ENCODE measurements around the gene RAPGEF6. TPM values are rescaled to one million over a fixed set of nuclear protein-coding genes. Genes with fewer than 3 reads are reported as not detected.

RAPGEF6 gene
- polyA plus RNA-seq, 3 donors from 2014 or later, result 9.7 to 17.5 (median 14.5) TPM

DNA sequence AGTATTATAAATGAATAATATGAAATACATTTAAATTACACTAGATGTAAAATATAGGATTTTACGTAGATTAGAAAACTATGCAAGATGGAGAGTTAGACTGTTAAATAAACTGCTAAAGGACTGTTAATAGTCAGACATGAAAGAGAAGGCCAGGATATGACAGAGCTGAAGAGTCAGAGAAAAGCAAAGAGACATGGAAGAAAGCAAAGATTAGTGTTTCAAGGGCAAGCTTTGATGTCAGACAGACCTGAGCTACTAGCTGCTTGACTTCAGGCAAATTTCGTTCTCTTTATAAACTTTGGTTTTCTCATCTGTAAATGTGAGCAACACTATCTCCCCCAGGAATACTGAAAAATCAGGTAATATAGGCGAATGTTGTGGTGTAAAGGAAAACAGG is 161.3 kb downstream of the RAPGEF6 start:
- H3K4me3 Mint-ChIP-seq, result no peak overlapping the region
- peaks cover 11 to 25% (median 16%) of the 10 kb centered on the region in 3 donors for H3K36me3 Mint-ChIP-seq
- DNase-seq, result no peak
- H3K27me3 Mint-ChIP-seq (ENCODE audit: low read depth in 3 of 3), result peaks cover 0 to 1% (median 0%) of the 10 kb centered on the region in 3 donors
- peaks cover 0 to 9% of the 10 kb centered on the region in 2 donors for H3K4me1 Mint-ChIP-seq
- peak overlapping the region in 2 of 6 donors; percentile 3 to 57 for H3K27ac Mint-ChIP-seq
- H3K9me3 Mint-ChIP-seq, result no peaks in the 10 kb centered on the region

DNA sequence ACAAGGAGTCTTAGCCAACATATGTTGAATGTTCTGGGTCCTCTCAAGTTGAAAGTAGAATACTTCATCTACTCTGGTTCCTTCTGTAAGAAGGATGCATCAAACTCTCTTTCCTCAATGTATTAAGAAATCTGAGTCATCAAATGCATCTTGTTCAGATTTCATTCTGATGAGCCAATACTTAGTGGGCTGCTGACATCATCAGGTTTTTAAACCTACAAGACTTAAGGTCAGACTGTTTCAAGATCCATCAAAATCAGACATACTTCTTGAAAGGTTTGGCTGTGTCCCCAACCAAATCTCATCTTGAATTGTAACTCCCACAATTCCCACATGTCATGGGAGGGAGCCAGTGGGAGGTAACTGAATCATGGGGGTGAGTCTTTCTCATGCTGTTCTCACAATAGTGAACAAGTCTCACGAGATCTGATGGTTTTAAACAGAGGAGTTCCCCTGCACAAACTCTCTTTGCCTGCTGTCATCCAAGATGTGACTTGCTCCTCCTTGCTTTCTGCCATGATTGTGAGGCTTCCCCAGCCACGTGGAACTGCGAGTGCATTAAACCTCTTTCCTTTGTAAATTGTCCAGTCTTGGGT is 168.8 kb downstream of the RAPGEF6 start:
- H3K4me3 Mint-ChIP-seq, result no peak overlapping the region
- no peak for DNase-seq
- peaks cover 9 to 33% (median 15%) of the 10 kb centered on the region in 3 donors for H3K36me3 Mint-ChIP-seq
- peaks cover 0 to 7% of the 10 kb centered on the region in 2 donors for H3K4me1 Mint-ChIP-seq
- peaks cover 0 to 2% (median 0%) of the 10 kb centered on the region in 3 donors for H3K27me3 Mint-ChIP-seq (ENCODE audit: low read depth in 3 of 3)
- no peak overlapping the region for H3K27ac Mint-ChIP-seq
- no peaks in the 10 kb centered on the region for H3K9me3 Mint-ChIP-seq

DNA sequence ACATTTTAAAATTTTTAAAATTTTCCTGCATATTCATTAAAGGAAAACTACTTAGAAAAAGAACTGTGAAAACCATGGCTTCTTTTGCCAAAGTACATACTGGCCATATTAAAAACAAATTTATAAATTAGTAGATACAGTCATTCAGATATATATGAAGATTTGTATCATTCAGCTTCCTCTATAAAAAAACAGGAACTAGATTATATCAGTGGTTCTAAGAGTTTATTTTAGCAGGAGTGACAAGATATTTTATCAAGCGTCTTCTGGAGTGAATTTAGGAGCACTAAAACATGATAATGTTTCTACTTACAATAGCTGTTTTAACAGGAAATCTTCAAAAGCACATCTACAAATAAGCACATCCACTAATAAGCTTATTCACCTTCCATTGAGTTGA is 171.4 kb downstream of the RAPGEF6 start:
- H3K9me3 Mint-ChIP-seq, result no peaks in the 10 kb centered on the region
- peaks cover 0 to 2% (median 2%) of the 10 kb centered on the region in 3 donors for H3K27me3 Mint-ChIP-seq (ENCODE audit: low read depth in 3 of 3)
- peaks cover 15 to 40% (median 19%) of the 10 kb centered on the region in 3 donors for H3K36me3 Mint-ChIP-seq

DNA sequence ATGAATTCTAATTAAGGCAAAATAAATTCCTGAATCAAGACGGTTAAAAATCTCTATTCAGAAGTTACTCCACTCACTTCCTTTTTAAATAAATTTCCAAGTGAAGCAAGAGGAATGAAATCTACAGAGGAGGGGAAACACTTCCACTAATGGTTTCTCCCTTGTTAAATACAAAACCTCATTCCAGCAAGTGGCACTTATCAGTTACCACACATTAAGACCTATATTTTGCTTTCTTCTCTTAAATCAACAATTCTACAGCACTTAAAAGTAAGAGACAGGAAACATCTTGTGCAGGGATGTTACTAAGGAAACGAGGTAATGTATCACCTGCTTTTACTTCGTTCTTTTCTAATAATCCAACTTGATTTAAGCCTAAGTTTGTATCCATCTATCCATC is 172.6 kb downstream of the RAPGEF6 start:
- Mint-ChIP-seq H3K27ac (peak overlapping the region in 1 of 6 donors; percentile 24), H3K4me3 (no peak overlapping the region), H3K4me1 (peaks cover 0 to 19% of the 10 kb centered on the region in 2 donors), H3K9me3 (no peaks in the 10 kb centered on the region), H3K36me3 (peaks cover 15 to 37% (median 16%) of the 10 kb centered on the region in 3 donors), H3K27me3 (ENCODE audit: low read depth in 3 of 3) (peaks cover 0 to 2% (median under 1%) of the 10 kb centered on the region in 3 donors)
- DNase-seq, result no peak

More for the DNA sequence above, 171.4 kb downstream of the RAPGEF6 start:
- Mint-ChIP-seq H3K27ac (no peak overlapping the region), H3K4me1 (peaks cover 0 to 18% of the 10 kb centered on the region in 2 donors), H3K4me3 (no peak overlapping the region)
- no peak for DNase-seq

DNA sequence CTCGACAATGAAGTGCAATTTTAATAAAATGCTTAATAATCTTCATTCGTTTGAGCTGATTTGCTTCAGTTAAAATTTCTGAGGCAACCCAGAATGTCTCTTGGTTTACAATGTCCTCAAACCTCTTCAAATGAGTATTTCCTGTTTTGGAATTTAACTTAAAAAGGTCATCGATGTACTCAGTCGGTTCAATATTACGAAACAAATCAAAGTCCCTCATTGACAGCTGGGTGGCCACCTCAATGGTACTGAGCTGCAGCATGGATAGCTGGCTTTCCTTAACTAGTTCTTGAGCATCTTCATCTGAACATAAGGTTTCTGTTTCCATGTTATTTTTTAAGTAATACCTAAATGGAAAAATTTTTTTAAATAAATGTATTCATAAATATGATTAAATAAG is 173.3 kb downstream of the RAPGEF6 start:
- peaks cover 0 to 2% (median 0%) of the 10 kb centered on the region in 3 donors for H3K27me3 Mint-ChIP-seq (ENCODE audit: low read depth in 3 of 3)
- no peak overlapping the region for H3K27ac Mint-ChIP-seq
- H3K36me3 Mint-ChIP-seq, result peaks cover 10 to 31% (median 13%) of the 10 kb centered on the region in 3 donors
- H3K4me3 Mint-ChIP-seq, result no peak overlapping the region
- DNase-seq, result no peak
- peaks cover 0 to 17% of the 10 kb centered on the region in 2 donors for H3K4me1 Mint-ChIP-seq
- H3K9me3 Mint-ChIP-seq, result no peaks in the 10 kb centered on the region

DNA sequence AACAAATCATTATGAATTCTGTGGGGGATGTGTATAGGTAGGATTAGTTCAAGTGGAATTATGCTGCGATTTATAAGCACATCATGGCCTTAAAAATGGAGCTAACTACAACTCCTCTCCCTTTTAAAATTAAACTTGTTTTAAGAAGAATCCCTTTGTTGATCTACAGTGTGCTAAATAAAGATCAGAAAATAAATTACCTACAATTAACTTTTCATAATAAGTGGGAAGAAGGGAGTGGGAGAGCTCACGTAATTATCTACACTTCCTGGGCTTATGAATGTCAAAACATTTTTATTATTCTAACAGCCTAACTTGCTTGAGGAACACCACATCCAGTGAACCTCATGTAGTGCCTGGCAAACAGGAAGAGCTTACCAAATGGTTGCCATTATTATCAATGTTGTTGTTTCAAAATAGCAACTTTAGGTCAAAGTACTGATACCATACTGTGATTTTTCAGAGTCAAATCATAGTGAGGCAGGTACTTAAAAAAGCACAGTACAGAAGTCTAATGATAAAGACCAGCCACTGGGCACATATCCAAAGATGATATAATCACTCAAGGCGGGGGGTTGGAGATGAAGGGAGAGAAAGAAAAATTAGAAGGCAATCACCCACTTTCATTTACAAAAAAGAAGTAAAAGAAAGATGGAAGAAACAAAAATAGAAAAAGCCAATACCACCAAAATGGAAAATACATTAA is 174.0 kb downstream of the RAPGEF6 start:
- no peaks in the 10 kb centered on the region for H3K9me3 Mint-ChIP-seq
- H3K4me3 Mint-ChIP-seq, result no peak overlapping the region
- DNase-seq, result no peak
- H3K36me3 Mint-ChIP-seq, result peaks cover 7 to 28% (median 9%) of the 10 kb centered on the region in 3 donors
- H3K4me1 Mint-ChIP-seq, result peaks cover 0 to 19% of the 10 kb centered on the region in 2 donors
- peaks cover 0 to 2% (median 0%) of the 10 kb centered on the region in 3 donors for H3K27me3 Mint-ChIP-seq (ENCODE audit: low read depth in 3 of 3)
- H3K27ac Mint-ChIP-seq, result peak overlapping the region in 1 of 6 donors; percentile 57

DNA sequence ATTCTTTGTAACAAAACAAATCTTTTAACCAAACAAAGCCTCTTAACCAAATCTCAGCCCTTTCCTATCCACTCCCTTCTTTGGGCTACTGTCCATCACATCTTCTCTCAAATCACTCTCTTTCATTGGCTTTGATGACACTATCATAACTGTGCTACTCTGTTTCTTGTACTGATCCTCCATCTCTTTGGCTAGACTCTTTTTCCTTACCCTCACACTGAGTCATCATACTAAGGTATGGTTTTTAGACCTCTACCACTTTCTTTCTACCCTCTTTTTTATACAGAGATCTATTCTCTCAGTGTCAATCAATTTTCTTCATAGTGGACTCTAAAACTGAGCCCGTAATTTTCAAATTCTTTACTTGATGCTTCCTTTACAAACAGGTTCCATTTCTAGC is 174.9 kb downstream of the RAPGEF6 start:
- Mint-ChIP-seq H3K4me1 (peaks cover 0 to 19% of the 10 kb centered on the region in 2 donors), H3K27me3 (ENCODE audit: low read depth in 3 of 3) (peaks cover 0 to 2% (median 0%) of the 10 kb centered on the region in 3 donors), H3K4me3 (no peak overlapping the region), H3K27ac (peak overlapping the region in 2 of 6 donors; percentile 9 to 14), H3K36me3 (peaks cover 7 to 33% (median 13%) of the 10 kb centered on the region in 3 donors), H3K9me3 (no peaks in the 10 kb centered on the region)
- DNase-seq, result no peak

DNA sequence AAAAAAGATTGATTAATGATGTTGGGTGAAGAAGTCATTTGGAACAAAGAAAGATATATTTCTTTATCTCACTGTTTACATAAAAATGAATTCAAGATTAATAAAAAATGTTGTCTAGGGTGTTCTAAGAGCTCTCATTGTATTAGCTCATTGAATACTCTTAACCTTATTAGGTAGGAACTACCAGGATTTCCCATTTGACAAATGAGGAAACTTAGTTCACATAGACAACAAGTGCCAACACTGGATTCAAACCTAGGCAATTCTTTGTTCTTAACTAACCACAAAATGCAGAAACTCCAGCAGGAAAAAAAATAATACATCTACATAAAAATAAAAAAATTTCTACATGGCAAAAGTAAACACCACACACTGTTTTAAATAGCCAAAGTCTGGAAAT is 175.8 kb downstream of the RAPGEF6 start:
- peaks cover 0 to 2% (median 0%) of the 10 kb centered on the region in 3 donors for H3K27me3 Mint-ChIP-seq (ENCODE audit: low read depth in 3 of 3)
- peaks cover 16 to 42% (median 22%) of the 10 kb centered on the region in 3 donors for H3K36me3 Mint-ChIP-seq
- peaks cover 0 to 2% (median 0%) of the 10 kb centered on the region in 6 donors for H3K9me3 Mint-ChIP-seq
- DNase-seq, result no peak
- H3K4me1 Mint-ChIP-seq, result peaks cover 0 to 27% of the 10 kb centered on the region in 2 donors
- H3K27ac Mint-ChIP-seq, result no peak overlapping the region
- no peak overlapping the region for H3K4me3 Mint-ChIP-seq

DNA sequence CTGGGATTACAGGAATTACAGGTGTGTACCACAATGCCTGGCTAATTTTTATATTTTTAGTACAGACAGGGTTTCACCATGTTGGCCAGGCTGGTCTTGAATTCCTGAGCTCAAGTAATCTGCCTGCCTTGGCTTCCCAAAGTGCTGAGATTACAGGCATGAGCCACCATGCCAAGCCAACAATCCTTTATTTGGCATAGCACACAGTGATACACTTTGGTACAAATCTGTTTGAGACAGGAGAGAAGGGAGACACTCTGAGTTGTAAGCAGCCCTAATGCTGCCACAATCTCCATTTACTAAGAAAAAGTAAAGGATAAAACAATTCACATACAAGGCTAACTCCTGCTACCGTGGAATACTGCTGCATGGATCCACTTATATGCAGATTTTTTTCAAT is 177.8 kb downstream of the RAPGEF6 start:
- H3K4me3 Mint-ChIP-seq, result no peak overlapping the region
- H3K27ac Mint-ChIP-seq, result no peak overlapping the region
- H3K36me3 Mint-ChIP-seq, result peaks cover 28 to 46% (median 29%) of the 10 kb centered on the region in 3 donors
- peaks cover 0 to 2% (median 0%) of the 10 kb centered on the region in 3 donors for H3K27me3 Mint-ChIP-seq (ENCODE audit: low read depth in 3 of 3)
- H3K9me3 Mint-ChIP-seq, result peaks cover 0 to 3% (median 0%) of the 10 kb centered on the region in 6 donors
- no peak for DNase-seq
- H3K4me1 Mint-ChIP-seq, result peaks cover 4 to 27% of the 10 kb centered on the region in 2 donors

DNA sequence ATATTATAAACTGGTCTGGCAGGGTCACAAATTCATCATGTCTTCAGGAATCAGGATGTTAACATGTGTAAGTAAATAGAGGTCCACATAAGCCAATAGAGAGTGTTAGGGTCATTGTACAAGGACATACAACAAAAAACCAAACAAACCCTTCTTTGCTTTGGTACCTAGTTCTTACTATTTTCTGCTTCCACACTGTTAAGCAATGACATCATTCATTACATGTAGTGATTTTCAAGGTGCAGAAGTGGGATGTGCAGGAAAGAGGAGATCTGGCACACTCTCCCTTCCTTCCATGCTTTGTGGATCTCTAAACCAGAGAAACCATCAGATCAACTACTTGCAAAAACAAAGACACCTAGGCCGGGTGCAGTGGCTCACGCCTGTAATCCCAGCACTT is 184.1 kb downstream of the RAPGEF6 start:
- peaks cover 0 to 3% (median 0%) of the 10 kb centered on the region in 6 donors for H3K9me3 Mint-ChIP-seq
- no peak for DNase-seq
- peak overlapping the region in 2 of 6 donors; percentile 1 to 4 for H3K27ac Mint-ChIP-seq
- H3K27me3 Mint-ChIP-seq (ENCODE audit: low read depth in 3 of 3), result no peaks in the 10 kb centered on the region
- H3K4me3 Mint-ChIP-seq, result no peak overlapping the region
- H3K36me3 Mint-ChIP-seq, result peaks cover 30 to 54% (median 31%) of the 10 kb centered on the region in 3 donors
- peaks cover 6 to 8% of the 10 kb centered on the region in 2 donors for H3K4me1 Mint-ChIP-seq

DNA sequence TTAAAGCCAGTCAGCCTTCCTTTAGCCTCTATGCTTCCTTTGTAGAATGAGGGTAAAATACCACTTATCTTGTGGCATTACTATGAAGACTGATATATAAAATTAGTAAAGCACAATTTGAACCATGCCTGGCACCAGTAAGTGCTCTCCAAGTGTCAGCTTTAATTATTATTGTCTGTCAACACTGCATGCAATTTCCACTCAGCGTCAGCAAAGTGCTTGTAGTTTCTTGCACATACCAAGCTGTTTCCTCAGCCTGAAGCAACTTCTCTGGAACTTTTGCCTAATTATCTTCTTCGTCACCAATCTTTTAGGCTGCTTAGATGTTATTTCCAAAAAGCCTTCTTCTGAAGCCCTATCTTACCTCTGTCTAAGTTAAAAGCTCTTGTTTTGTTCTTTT is 193.8 kb downstream of the RAPGEF6 start:
- peaks cover 32 to 60% (median 37%) of the 10 kb centered on the region in 3 donors for H3K36me3 Mint-ChIP-seq
- H3K9me3 Mint-ChIP-seq, result no peaks in the 10 kb centered on the region
- DNase-seq, result no peak
- H3K27ac Mint-ChIP-seq, result no peak overlapping the region
- H3K27me3 Mint-ChIP-seq (ENCODE audit: low read depth in 3 of 3), result peaks cover 0 to 2% (median 0%) of the 10 kb centered on the region in 3 donors
- peaks cover 0 to 2% of the 10 kb centered on the region in 2 donors for H3K4me1 Mint-ChIP-seq
- no peak overlapping the region for H3K4me3 Mint-ChIP-seq

DNA sequence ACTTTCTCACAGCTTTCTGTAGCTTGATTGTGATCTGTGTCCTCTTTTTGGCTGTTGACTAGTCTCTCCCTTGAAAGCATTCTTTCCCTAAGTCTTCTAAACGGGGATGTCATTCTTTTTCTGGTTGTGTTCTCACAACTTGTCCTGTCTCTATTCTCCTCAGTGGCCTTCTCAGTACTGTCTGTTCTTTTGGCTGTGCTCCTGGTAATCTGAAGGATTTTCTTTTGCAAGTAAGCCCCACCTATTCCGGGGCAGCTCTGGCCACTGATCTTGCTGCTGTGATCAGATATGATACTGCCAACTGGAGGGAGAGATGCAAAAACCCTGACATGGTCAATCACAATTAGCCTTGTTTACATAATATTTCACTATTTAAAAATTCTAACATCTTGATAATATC is 198.9 kb downstream of the RAPGEF6 start:
- Mint-ChIP-seq H3K9me3 (no peaks in the 10 kb centered on the region), H3K4me3 (no peak overlapping the region), H3K36me3 (peaks cover 22 to 57% (median 35%) of the 10 kb centered on the region in 3 donors), H3K4me1 (peaks cover 0 to 3% of the 10 kb centered on the region in 2 donors), H3K27me3 (ENCODE audit: low read depth in 3 of 3) (peaks cover 0 to 3% (median 0%) of the 10 kb centered on the region in 3 donors), H3K27ac (peak overlapping the region in 4 of 6 donors; percentile 2 to 58 (median 20))
- DNase-seq, result no peak

DNA sequence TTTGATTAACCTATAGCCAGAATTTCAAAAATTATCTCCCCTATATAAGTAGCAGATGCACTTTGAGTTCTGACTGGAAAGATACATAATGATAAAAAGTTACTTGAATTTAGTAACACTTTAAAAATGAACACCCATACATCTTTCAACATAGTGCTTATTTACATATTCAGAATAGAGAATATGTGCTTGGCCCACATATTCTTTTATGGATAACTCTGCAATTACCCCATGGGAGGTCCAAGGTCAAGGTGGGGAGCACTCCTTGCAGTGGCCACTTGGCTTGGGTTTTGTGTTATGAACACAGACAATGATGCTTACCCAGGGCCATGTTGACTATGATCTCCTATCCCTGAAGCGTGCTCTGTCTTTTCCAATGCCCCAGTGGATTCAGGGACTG is 201.9 kb downstream of the RAPGEF6 start:
- H3K27ac Mint-ChIP-seq, result peak overlapping the region in 1 of 6 donors; percentile 2

DNA sequence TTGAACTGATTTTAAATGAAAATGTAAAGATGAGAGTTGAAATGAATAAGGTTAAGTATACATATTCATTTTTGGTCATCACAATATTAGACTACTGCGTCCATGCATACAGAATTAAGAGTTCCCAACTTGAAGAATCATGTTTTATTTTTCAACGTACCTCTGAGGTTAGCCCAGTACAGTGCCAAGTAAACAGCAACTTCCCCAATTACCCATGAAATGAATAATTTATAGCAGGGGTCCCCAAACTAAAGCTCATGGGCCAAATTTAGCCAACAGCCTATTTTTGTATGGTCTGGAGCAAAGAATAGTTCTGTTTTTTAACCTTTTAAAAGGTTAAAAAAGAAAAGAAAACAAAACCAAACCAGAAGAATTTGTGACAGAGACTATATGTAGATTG is 203.2 kb downstream of the RAPGEF6 start:
- H3K27me3 Mint-ChIP-seq (ENCODE audit: low read depth in 3 of 3), result peaks cover 0 to 5% (median 0%) of the 10 kb centered on the region in 3 donors
- no peak for DNase-seq
- H3K27ac Mint-ChIP-seq, result peak overlapping the region in 1 of 6 donors; percentile 64
- H3K4me3 Mint-ChIP-seq, result no peak overlapping the region
- peaks cover 17 to 47% (median 22%) of the 10 kb centered on the region in 3 donors for H3K36me3 Mint-ChIP-seq
- no peaks in the 10 kb centered on the region for H3K9me3 Mint-ChIP-seq
- H3K4me1 Mint-ChIP-seq, result peaks cover 1 to 6% of the 10 kb centered on the region in 2 donors

More for the DNA sequence above, 201.9 kb downstream of the RAPGEF6 start:
- H3K36me3 Mint-ChIP-seq, result peaks cover 16 to 54% (median 28%) of the 10 kb centered on the region in 3 donors
- H3K4me3 Mint-ChIP-seq, result no peak overlapping the region
- H3K9me3 Mint-ChIP-seq, result no peaks in the 10 kb centered on the region
- peaks cover 0 to 3% (median 0%) of the 10 kb centered on the region in 3 donors for H3K27me3 Mint-ChIP-seq (ENCODE audit: low read depth in 3 of 3)
- DNase-seq, result no peak
- peaks cover 1 to 6% of the 10 kb centered on the region in 2 donors for H3K4me1 Mint-ChIP-seq

Data from immature natural killer cell (primary cell).